Fibroblast of lung (primary cell): ENCODE results near the gene C9orf50. TPM values are rescaled to one million over a fixed set of nuclear protein-coding genes. Genes with fewer than 3 reads are reported as not detected.

Source experiments
- DNase-seq, 2 donors: peaks; one replicate each; pipeline versions ENCODE4 v3.0.0 to v3.0.0-alpha.2; 2010; ENCODE audit warnings: low read depth in 2 of 2
- H2AFZ ChIP-seq: 2 replicates; pipeline ENCODE4 v1.5.1; 2012; ENCODE audit warnings: low read length, control low read depth, inconsistent platforms
- H3K27ac ChIP-seq: 2 replicates; pipeline ENCODE4 v1.5.1; 2011; ENCODE audit warnings: low read length, control low read depth; ENCODE audit not compliant: insufficient read depth
- H3K27me3 ChIP-seq: 2 replicates; pipeline ENCODE4 v1.5.1; 2011; ENCODE audit warnings: mild to moderate bottlenecking, low read length; ENCODE audit not compliant: control insufficient read depth, insufficient read depth
- H3K36me3 ChIP-seq: 2 replicates; pipeline ENCODE4 v1.5.1; 2011; ENCODE audit warnings: low read length; ENCODE audit not compliant: control insufficient read depth, insufficient read depth
- H3K4me1 ChIP-seq: 2 replicates; pipeline ENCODE4 v1.5.1; 2011; ENCODE audit warnings: low read length; ENCODE audit not compliant: control insufficient read depth, insufficient read depth; ENCODE audit errors: extremely low read depth
- H3K4me2 ChIP-seq: 2 replicates; pipeline ENCODE4 v1.5.1; 2011; ENCODE audit warnings: low read length, control low read depth; ENCODE audit not compliant: insufficient read depth; ENCODE audit errors: extremely low read depth
- H3K4me3 ChIP-seq, 4 experiments: fragments of 200-600 bp in 1 of 4; sonication (generic) in 1 of 4; replicated peaks in 1 of 4; 2 replicates each; pipeline ENCODE4 v1.5.1; 2011 to 2016; ENCODE audit warnings: low read length in 4 of 4, low read depth in 3 of 4, mild to moderate bottlenecking in 3 of 4, control low read depth in 2 of 4, inconsistent platforms in 1 of 4, mixed read lengths in 1 of 4; ENCODE audit not compliant: insufficient read depth in 1 of 4; ENCODE audit errors: control extremely low read depth in 1 of 4
- H3K79me2 ChIP-seq: 2 replicates; pipeline ENCODE4 v1.5.1; 2012; ENCODE audit warnings: mild to moderate bottlenecking, low read length, inconsistent platforms; ENCODE audit not compliant: control insufficient read depth, insufficient read depth
- H3K9ac ChIP-seq: 2 replicates; pipeline ENCODE4 v1.5.1; 2011; ENCODE audit warnings: mild to moderate bottlenecking, low read length, control low read depth; ENCODE audit not compliant: insufficient read depth
- H3K9me3 ChIP-seq: 2 replicates; pipeline ENCODE4 v1.5.1; 2012; ENCODE audit warnings: low read depth, low read length; ENCODE audit not compliant: control insufficient read depth, insufficient read depth
- H4K20me1 ChIP-seq: 2 replicates; pipeline ENCODE4 v1.5.1; 2011; ENCODE audit warnings: low read length; ENCODE audit not compliant: control insufficient read depth, insufficient read depth; ENCODE audit errors: extremely low read depth
- CTCF ChIP-seq, 2 donors: IDR thresholded peaks in 1 of 2; conservative IDR thresholded peaks in 1 of 2; 1 replicate in 1 of 2; 2 replicates in 1 of 2; pipeline ENCODE4 v1.5.1; 2011 to 2012; ENCODE audit warnings: low read length in 2 of 2, control low read depth in 1 of 2, inconsistent platforms in 1 of 2, low read depth in 1 of 2, mild to moderate bottlenecking in 1 of 2
- EZH2 ChIP-seq: IDR thresholded peaks from 2 replicates; pipeline ENCODE4 v1.5.1; 2012; ENCODE audit warnings: low read length, control low read depth, mild to moderate bottlenecking; ENCODE audit errors: missing control alignments
- polyA plus RNA-seq, 2 donors: library from polyadenylated mRNA; depleted of rRNA in 1 of 2; stranded (reverse) in 1 of 2; unstranded in 1 of 2; fragments of >200 nt; gene quantifications; 2 replicates each; pipeline ENCODE4 v1.2.1, GENCODE V29; 2011 to 2012; ENCODE audit warnings: missing spikeins in 1 of 2
- total RNA-seq: library from RNA; depleted of rRNA; stranded (reverse); fragments of >200 nt; gene quantifications from 2 replicates; pipeline ENCODE4 v1.2.1, GENCODE V29; 2014

The C9orf50 gene
- total and polyA plus RNA-seq, 2 donors (not counting 1 experiment from before 2014, with no cell fraction given): 0.16 to 0.17 TPM

- Histone ChIP-seq H3K79me2 (no peaks in the 10 kb centered on the region), H3K4me2 (peak overlapping the region; percentile 90), H3K9me3 (no peaks in the 10 kb centered on the region), H2AFZ (peak overlapping the region; percentile 35), H3K4me3 (peak overlapping the region; percentile 51 to 64 (median 56)), H3K36me3 (no peaks in the 10 kb centered on the region), H3K9ac (peak overlapping the region; percentile 69), H4K20me1 (no peaks in the 10 kb centered on the region), H3K4me1 (peaks cover 16% of the 10 kb centered on the region), H3K27me3 (no peaks in the 10 kb centered on the region), H3K27ac (peak overlapping the region; percentile 74)
- peak; percentile 75 to 81 for DNase-seq
- TF ChIP-seq CTCF (conservative IDR thresholded peaks at IDR 0.05 in 1 of 2, IDR thresholded peaks at IDR 0.05 in 1 of 2; ENCODE audit: low read depth in 1 of 2, low read length in 2 of 2) (no peak), EZH2 (no peak)
Measured at GRCh38 chr9:129597355-129598088, 23.4 kb downstream of the C9orf50 start.

GRCh38 chr9:129596541-129597331, 24.2 kb downstream of the C9orf50 start:
- peak overlapping the region; percentile 62 for H3K9ac ChIP-seq
- TF ChIP-seq EZH2: no peak
- TF ChIP-seq CTCF (conservative IDR thresholded peaks at IDR 0.05 in 1 of 2, IDR thresholded peaks at IDR 0.05 in 1 of 2; ENCODE audit: low read depth in 1 of 2, low read length in 2 of 2): no peak

DNA sequence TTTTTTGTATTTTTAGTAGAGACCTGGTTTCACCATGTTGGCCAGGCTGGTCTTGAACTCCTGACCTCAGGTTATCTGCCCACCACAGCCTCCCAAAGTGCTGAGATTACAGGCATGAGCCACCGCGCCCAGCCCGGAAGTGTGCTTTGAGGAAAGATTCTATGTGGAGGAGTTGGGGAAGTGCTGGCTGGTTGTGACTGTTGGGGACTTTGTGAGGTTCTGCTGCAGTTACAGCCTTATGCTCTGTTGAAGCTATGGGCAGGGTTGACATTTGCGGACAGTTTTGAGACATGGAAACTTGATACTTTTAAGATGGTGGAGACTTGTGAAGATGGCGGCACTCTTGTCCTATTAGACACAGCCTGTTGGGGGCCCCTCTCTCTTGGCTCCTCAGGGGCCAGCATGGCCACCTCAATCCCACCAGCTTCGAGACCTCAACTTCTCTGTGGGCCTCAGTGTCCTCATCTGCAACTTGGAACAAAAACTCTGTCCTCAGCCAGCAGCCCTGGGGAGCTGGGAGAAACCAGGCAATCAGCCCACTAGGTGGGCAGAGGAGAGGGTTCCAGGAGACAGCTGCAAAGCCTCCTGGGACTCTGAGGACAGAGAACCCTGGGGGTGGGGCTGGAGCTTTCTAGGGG, 24.9 kb downstream of the C9orf50 start:
- no peak overlapping the region for H3K27ac ChIP-seq
- H3K4me1 ChIP-seq: peaks cover 16% of the 10 kb centered on the region
- H3K9ac ChIP-seq: no peak overlapping the region
- H3K27me3 ChIP-seq: no peaks in the 10 kb centered on the region
- no peaks in the 10 kb centered on the region for H3K36me3 ChIP-seq
- H3K4me3 ChIP-seq: no peak overlapping the region
- H2AFZ ChIP-seq: no peak overlapping the region
- no peak for TF ChIP-seq CTCF (conservative IDR thresholded peaks at IDR 0.05 in 1 of 2, IDR thresholded peaks at IDR 0.05 in 1 of 2; ENCODE audit: low read depth in 1 of 2, low read length in 2 of 2)
- TF ChIP-seq EZH2: no peak
- H3K9me3 ChIP-seq: no peaks in the 10 kb centered on the region
- no peaks in the 10 kb centered on the region for H4K20me1 ChIP-seq
- no peak for DNase-seq
- peak overlapping the region; percentile 81 for H3K4me2 ChIP-seq
- no peaks in the 10 kb centered on the region for H3K79me2 ChIP-seq

More at GRCh38 chr9:129596541-129597331, 24.2 kb downstream of the C9orf50 start:
- H2AFZ ChIP-seq: peak overlapping the region; percentile 43
- no peaks in the 10 kb centered on the region for H4K20me1 ChIP-seq
- peak; percentile 83 to 94 for DNase-seq
- H3K4me2 ChIP-seq: peak overlapping the region; percentile 81
- peak overlapping the region; percentile 38 to 64 (median 49) for H3K4me3 ChIP-seq
- no peaks in the 10 kb centered on the region for H3K79me2 ChIP-seq
- no peaks in the 10 kb centered on the region for H3K36me3 ChIP-seq
- H3K4me1 ChIP-seq: peaks cover 16% of the 10 kb centered on the region
- H3K9me3 ChIP-seq: no peaks in the 10 kb centered on the region
- peak overlapping the region; percentile 66 for H3K27ac ChIP-seq
- H3K27me3 ChIP-seq: no peaks in the 10 kb centered on the region
